Heart left ventricle (tissue), 13 donors: ENCODE results near the gene GAK.

Experiments used
- CTCF ChIP-seq, 12 donors: fragments of 200-600 bp; sonication (generic) in 4 of 12; IDR thresholded peaks; one replicate each; pipeline versions ENCODE4 v1.5.0 to v1.8.0; 2018 to 2022; ENCODE audit warnings: antibody characterized with exemption in 12 of 12, mild to moderate bottlenecking in 5 of 12
- POLR2A ChIP-seq, 2 donors: fragments of 450-650 bp; IDR thresholded peaks; one replicate each; pipeline ENCODE4 v1.6.1; 2017; ENCODE audit warnings: antibody characterized with exemption in 2 of 2, mild to moderate bottlenecking in 2 of 2, moderate library complexity in 2 of 2
- donor health status: ischemic (EF 13 %, LVEDD 7.1; RV severe dilation, severe dysfunction).
- donor health status: DM: no; HTN: yes; CAD: no.
- donor health status: DM: no; HTN: no; CAD: no.
- donor health status: ischemic (EF 25% LVEDD 6.9; RV normal size, moderate dysfunction).
- donor health status: ischemic (EF 25% LVEDD 5.7; RV mildly dilated, moderate dysfunction).
- donor health status: ischemic (EF 35%, LVEDD 5.7; RV mildly dilated, moderate dysfunction).
- donor health status: nonischemic (EF 11% LVEDD 7.7; RV severe dilation, severe dysfunction).
- donor health status: DM: yes; HTN: yes; CAD: no.
- donor health status: PGD.
- donor health status: ischemic (EF 29% LVEDD 5.4; RV normal size, mild dysfunction).
- donor health status: nonischemic (EF 23%, LVEDD 6.1; RV moderate dilation, normal function).

- TF ChIP-seq CTCF (IDR thresholded peaks at IDR 0.05) (no peak), POLR2A (IDR thresholded peaks at IDR 0.05) (no peak)
Measured at GRCh38 chr4:829291-829690, 102.8 kb downstream of the GAK start.
